ENCODE measurements around the gene CYS1. TPM values are rescaled to one million over a fixed set of nuclear protein-coding genes. Genes with fewer than 3 reads are reported as not detected.
"Not testable (repeated sequence)": the region's sequence is repeated elsewhere in the genome, so short reads cannot be mapped to it uniquely, and the experiment has no call there.

The CYS1 gene
- total and polyA plus RNA-seq, 4 donors, result 0.07 to 4.1 (median 1.0) TPM

- no peak overlapping the region for H3K4me3 ChIP-seq (ENCODE audit: low read depth in 1 of 3, low read length in 3 of 3)
- peaks cover 5 to 25% (median 19%) of the 10 kb centered on the region in 4 donors for H3K4me1 ChIP-seq (ENCODE audit: control insufficient read depth in 4 of 4, insufficient read depth in 4 of 4, low read length in 3 of 4)
- H3K9ac ChIP-seq (ENCODE audit: low read depth in 1 of 2, low read length in 2 of 2), result no peak overlapping the region
These were observed 48.1 kb downstream of the CYS1 start for GRCh38 chr2:10031886-10032745.

GRCh38 chr2:10030798-10031197 lies 49.4 kb downstream of the CYS1 start:
- H3K27ac ChIP-seq (ENCODE audit: low read depth in 1 of 2, low read length in 2 of 2); H3K27me3 ChIP-seq (ENCODE audit: control insufficient read depth in 4 of 4, insufficient read depth in 4 of 4, low read length in 3 of 4); H3K4me3 ChIP-seq (ENCODE audit: low read depth in 1 of 3, low read length in 3 of 3); H3K36me3 ChIP-seq (ENCODE audit: control insufficient read depth in 4 of 4, insufficient read depth in 3 of 4, low read depth in 1 of 4, low read length in 3 of 4); H3K9ac ChIP-seq (ENCODE audit: low read depth in 1 of 2, low read length in 2 of 2); H3K9me3 ChIP-seq (ENCODE audit: control insufficient read depth in 4 of 4, low read length in 3 of 4); DNase-seq (ENCODE audit: low spot score): not testable (repeated sequence)
- WGBS, result 95% methylated on average over 8 of the region's 8 CpGs
- H3K4me1 ChIP-seq (ENCODE audit: control insufficient read depth in 4 of 4, insufficient read depth in 4 of 4, low read length in 3 of 4), result peaks cover 4 to 12% (median 9%) of the 10 kb centered on the region in 4 donors

More at GRCh38 chr2:10031886-10032745, 48.1 kb downstream of the CYS1 start:
- Histone ChIP-seq H3K36me3 (ENCODE audit: control insufficient read depth in 4 of 4, insufficient read depth in 3 of 4, low read depth in 1 of 4, low read length in 3 of 4) (no peaks in the 10 kb centered on the region), H3K27ac (ENCODE audit: low read depth in 1 of 2, low read length in 2 of 2) (no peak overlapping the region), H3K27me3 (ENCODE audit: control insufficient read depth in 4 of 4, insufficient read depth in 4 of 4, low read length in 3 of 4) (no peaks in the 10 kb centered on the region), H3K9me3 (ENCODE audit: control insufficient read depth in 4 of 4, low read length in 3 of 4) (no peaks in the 10 kb centered on the region)
- no peak for DNase-seq (ENCODE audit: low spot score)
- 95% methylated on average over 20 of the region's 20 CpGs for WGBS
- TF ChIP-seq TAF1 (conservative IDR thresholded peaks at IDR 0.05), result no peak
- no peak for TF ChIP-seq EGR1 (IDR thresholded peaks at IDR 0.05; ENCODE audit: low read depth in 2 of 2)
- TF ChIP-seq RXRA (IDR thresholded peaks at IDR 0.05), result no peak
- no peak for TF ChIP-seq NR2F2 (IDR thresholded peaks at IDR 0.05)
- no peak for TF ChIP-seq FOXA1 (IDR thresholded peaks at IDR 0.05)
- no peak for TF ChIP-seq MAX (IDR thresholded peaks at IDR 0.05)
- TF ChIP-seq ZBTB33 (IDR thresholded peaks at IDR 0.05), result no peak
- no peak for TF ChIP-seq SP1 (IDR thresholded peaks at IDR 0.05)
- TF ChIP-seq YY1 (IDR thresholded peaks at IDR 0.05), result no peak
- no peak for TF ChIP-seq GABPA (IDR thresholded peaks at IDR 0.05 in 1 of 2, conservative IDR thresholded peaks at IDR 0.05 in 1 of 2)
- TF ChIP-seq RAD21 (IDR thresholded peaks at IDR 0.05), result no peak
- TF ChIP-seq CTCF (IDR thresholded peaks at IDR 0.05; ENCODE audit: low read depth, low read length, missing input control), result no peak
- no peak for TF ChIP-seq REST (IDR thresholded peaks at IDR 0.05)
- TF ChIP-seq HNF4A (conservative IDR thresholded peaks at IDR 0.05), result no peak
- TF ChIP-seq ATF3 (IDR thresholded peaks at IDR 0.05), result no peak
- no peak for TF ChIP-seq JUND (IDR thresholded peaks at IDR 0.05)
- TF ChIP-seq HNF4G (IDR thresholded peaks at IDR 0.05), result no peak
- no peak for TF ChIP-seq FOXA2 (IDR thresholded peaks at IDR 0.05)

Measured in liver (tissue), 9 donors.